Smooth muscle cell (in vitro differentiated cells): ENCODE data around the gene PSTPIP1. TPM values are rescaled to one million over a fixed set of nuclear protein-coding genes. Genes with fewer than 3 reads are reported as not detected.

Source experiments
- DNase-seq: peaks from one replicate; lab custom pipeline; 2025; ENCODE audit not compliant: unreplicated experiment; lab: John Stamatoyannopoulos, UW
- H2AFZ ChIP-seq: fragments of 200-600 bp; sonication (generic); 2 replicates; pipeline ENCODE4 v1.6.0; 2016; ENCODE audit warnings: antibody characterized with exemption, low read depth, mild to moderate bottlenecking
- H3F3A ChIP-seq: fragments of 200-600 bp; sonication (generic); 2 replicates; pipeline ENCODE4 v1.6.0; 2017; ENCODE audit warnings: antibody characterized with exemption, low read depth
- H3K27ac ChIP-seq: fragments of 200-600 bp; sonication (generic); 2 replicates; pipeline ENCODE4 v1.5.1; 2016; ENCODE audit warnings: low read depth, mild to moderate bottlenecking
- H3K27me3 ChIP-seq: fragments of 200-600 bp; sonication (generic); 2 replicates; pipeline ENCODE4 v1.6.1; 2016; ENCODE audit warnings: low read depth, mild to moderate bottlenecking
- H3K36me3 ChIP-seq: fragments of 200-600 bp; sonication (generic); 2 replicates; pipeline ENCODE4 v1.5.1; 2016; ENCODE audit warnings: low read depth
- H3K4me1 ChIP-seq: fragments of 200-600 bp; sonication (generic); 2 replicates; pipeline ENCODE4 v1.5.1; 2016; ENCODE audit warnings: low read depth
- H3K4me2 ChIP-seq: fragments of 200-600 bp; sonication (generic); 2 replicates; pipeline ENCODE4 v1.6.0; 2016; ENCODE audit warnings: mild to moderate bottlenecking
- H3K4me3 ChIP-seq: fragments of 200-600 bp; sonication (generic); 2 replicates; pipeline ENCODE4 v1.5.1; 2016; ENCODE audit warnings: mild to moderate bottlenecking
- H3K79me2 ChIP-seq: fragments of 200-600 bp; sonication (generic); 2 replicates; pipeline ENCODE4 v1.6.0; 2016; ENCODE audit warnings: low read depth, mild to moderate bottlenecking
- H3K9ac ChIP-seq: fragments of 200-600 bp; sonication (generic); 2 replicates; pipeline ENCODE4 v1.6.0; 2016; ENCODE audit warnings: low read depth
- H3K9me3 ChIP-seq: fragments of 200-600 bp; sonication (generic); replicated peaks from 2 replicates; pipeline ENCODE4 v1.5.1; 2016; ENCODE audit warnings: low read depth
- H4K20me1 ChIP-seq: fragments of 200-600 bp; sonication (generic); 2 replicates; pipeline ENCODE4 v1.6.0; 2016; ENCODE audit warnings: low read depth
- WGBS: methylation state at CpG from one replicate; pipeline ENCODE4 v1.1.7; 2016; ENCODE audit warnings: low lambda C conversion rate; 5-methylcytosine and 5-hydroxymethylcytosine counted together
- polyA plus RNA-seq: library from polyadenylated mRNA; unstranded; fragments of >200 nt; fragmentation: Nextera tagmentation; extraction: Ambion mirVana; gene quantifications from 2 replicates; pipeline ENCODE4 v1.2.1, GENCODE V29; 2016
- total RNA-seq: library from RNA; depleted of rRNA; stranded (reverse); fragments of >200 nt; gene quantifications from 2 replicates; pipeline ENCODE4 v1.2.3, GENCODE V29; 2014
- TF ChIP-seq, protein P1 (sequence below): fragments of 200-600 bp; sonication (generic); IDR thresholded peaks from 2 replicates; pipeline ENCODE4 v1.5.1; 2017; ENCODE audit warnings: borderline replicate concordance, mild to moderate bottlenecking, antibody characterized with exemption; ENCODE audit not compliant: insufficient read depth, poor library complexity, severe bottlenecking

Gene PSTPIP1
- total and polyA plus RNA-seq, 2 experiments from 2014 or later, result 0.38 TPM; not detected in 1

- DNase-seq, result no peak
- Histone ChIP-seq H3K9ac (no peak overlapping the region), H3K4me1 (no peaks in the 10 kb centered on the region), H2AFZ (no peak overlapping the region), H3F3A (no peaks in the 10 kb centered on the region), H3K36me3 (no peaks in the 10 kb centered on the region), H4K20me1 (no peaks in the 10 kb centered on the region), H3K9me3 (no peaks in the 10 kb centered on the region), H3K4me3 (no peak overlapping the region), H3K27ac (no peak overlapping the region), H3K27me3 (no peaks in the 10 kb centered on the region), H3K4me2 (no peak overlapping the region), H3K79me2 (no peaks in the 10 kb centered on the region)
- TF ChIP-seq, protein P1, sequence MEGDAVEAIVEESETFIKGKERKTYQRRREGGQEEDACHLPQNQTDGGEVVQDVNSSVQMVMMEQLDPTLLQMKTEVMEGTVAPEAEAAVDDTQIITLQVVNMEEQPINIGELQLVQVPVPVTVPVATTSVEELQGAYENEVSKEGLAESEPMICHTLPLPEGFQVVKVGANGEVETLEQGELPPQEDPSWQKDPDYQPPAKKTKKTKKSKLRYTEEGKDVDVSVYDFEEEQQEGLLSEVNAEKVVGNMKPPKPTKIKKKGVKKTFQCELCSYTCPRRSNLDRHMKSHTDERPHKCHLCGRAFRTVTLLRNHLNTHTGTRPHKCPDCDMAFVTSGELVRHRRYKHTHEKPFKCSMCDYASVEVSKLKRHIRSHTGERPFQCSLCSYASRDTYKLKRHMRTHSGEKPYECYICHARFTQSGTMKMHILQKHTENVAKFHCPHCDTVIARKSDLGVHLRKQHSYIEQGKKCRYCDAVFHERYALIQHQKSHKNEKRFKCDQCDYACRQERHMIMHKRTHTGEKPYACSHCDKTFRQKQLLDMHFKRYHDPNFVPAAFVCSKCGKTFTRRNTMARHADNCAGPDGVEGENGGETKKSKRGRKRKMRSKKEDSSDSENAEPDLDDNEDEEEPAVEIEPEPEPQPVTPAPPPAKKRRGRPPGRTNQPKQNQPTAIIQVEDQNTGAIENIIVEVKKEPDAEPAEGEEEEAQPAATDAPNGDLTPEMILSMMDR, result no peak
- 94% methylated on average over 20 of the region's 21 CpGs for WGBS
These were observed 34.5 kb downstream of the PSTPIP1 start for GRCh38 chr15:77029166-77030047.

DNA sequence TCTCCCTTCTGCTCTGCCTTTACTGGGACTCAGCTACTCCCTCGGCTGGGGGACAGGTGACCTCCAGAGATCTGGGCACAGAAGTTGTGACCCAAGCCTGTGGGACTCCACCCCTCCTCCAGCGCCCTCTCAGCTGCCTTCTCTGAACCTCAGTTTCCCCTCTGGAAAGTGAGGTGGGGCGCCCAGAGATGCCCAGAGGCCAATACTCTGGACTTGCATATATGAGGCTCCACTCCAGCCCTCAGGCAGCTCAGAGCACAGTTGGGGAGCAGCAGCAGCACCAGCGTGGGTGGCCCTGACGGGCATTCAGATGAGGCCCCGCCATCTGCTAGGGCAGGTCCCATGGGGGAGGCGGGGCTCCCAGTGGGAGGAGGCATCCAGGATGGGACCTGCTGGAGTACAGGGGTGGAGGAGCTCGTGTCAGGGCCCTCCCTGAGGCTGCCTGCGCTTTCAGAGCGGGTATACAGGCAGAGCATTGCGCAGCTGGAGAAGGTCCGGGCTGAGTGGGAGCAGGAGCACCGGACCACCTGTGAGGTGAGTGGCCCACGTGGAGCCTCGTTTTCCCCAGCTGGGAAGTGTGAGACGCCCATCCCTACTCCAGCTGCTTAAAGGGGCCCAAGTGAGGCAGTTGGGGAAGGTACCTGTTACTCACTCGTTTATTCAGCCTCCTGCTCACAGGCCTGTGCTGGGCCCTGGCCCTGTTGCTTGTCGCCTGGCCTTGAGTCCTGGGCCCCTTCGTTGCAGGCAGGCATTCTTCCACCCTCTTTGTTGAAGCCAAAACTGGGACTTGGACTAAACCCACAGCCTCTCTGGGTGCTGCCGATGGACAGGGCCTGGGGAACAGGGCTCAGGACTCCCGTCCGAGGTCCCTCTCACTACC is 35.4 kb downstream of the PSTPIP1 start:
- no peaks in the 10 kb centered on the region for H3F3A ChIP-seq
- no peak overlapping the region for H3K4me3 ChIP-seq
- no peaks in the 10 kb centered on the region for H3K79me2 ChIP-seq
- H3K27ac ChIP-seq, result no peak overlapping the region
- no peaks in the 10 kb centered on the region for H3K27me3 ChIP-seq
- DNase-seq, result no peak
- no peaks in the 10 kb centered on the region for H3K4me1 ChIP-seq
- H3K9me3 ChIP-seq, result no peaks in the 10 kb centered on the region
- H2AFZ ChIP-seq, result no peak overlapping the region
- TF ChIP-seq, protein P1, result no peak
- no peaks in the 10 kb centered on the region for H4K20me1 ChIP-seq
- no peak overlapping the region for H3K9ac ChIP-seq
- 82% methylated on average over 22 of the region's 22 CpGs for WGBS
- no peaks in the 10 kb centered on the region for H3K36me3 ChIP-seq
- H3K4me2 ChIP-seq, result no peak overlapping the region

DNA sequence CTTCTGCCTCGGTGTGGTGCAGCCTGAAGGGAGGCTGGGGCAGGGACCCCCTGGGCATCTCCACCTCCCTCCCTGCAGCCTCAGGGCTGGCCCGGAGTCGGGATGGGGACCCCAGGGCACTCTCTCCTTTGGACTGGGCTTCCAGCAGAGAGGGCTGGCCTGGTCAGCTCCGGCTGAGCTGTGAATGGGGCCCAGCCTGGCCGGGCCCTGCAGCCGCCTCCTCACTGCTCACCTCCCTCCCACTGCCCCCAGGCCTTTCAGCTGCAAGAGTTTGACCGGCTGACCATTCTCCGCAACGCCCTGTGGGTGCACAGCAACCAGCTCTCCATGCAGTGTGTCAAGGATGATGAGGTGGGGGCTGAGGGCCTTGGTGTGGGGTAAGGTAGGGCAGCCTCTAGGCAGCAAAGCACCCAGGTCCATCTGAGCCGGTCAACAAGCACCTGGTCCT is 36.0 kb downstream of the PSTPIP1 start:
- Histone ChIP-seq H4K20me1 (no peaks in the 10 kb centered on the region), H3K4me3 (no peak overlapping the region), H3K4me2 (no peak overlapping the region), H3F3A (no peaks in the 10 kb centered on the region), H3K27me3 (no peaks in the 10 kb centered on the region), H2AFZ (no peak overlapping the region), H3K79me2 (no peaks in the 10 kb centered on the region), H3K36me3 (no peaks in the 10 kb centered on the region), H3K9ac (no peak overlapping the region), H3K4me1 (no peaks in the 10 kb centered on the region), H3K9me3 (no peaks in the 10 kb centered on the region), H3K27ac (no peak overlapping the region)
- TF ChIP-seq, protein P1, result no peak
- DNase-seq, result no peak
- 83% methylated on average over 10 of the region's 10 CpGs for WGBS
